ENCODE results near the gene BMPR1B. TPM values are rescaled to one million over a fixed set of nuclear protein-coding genes. Genes with fewer than 3 reads are reported as not detected.

Gene BMPR1B
- total and polyA plus RNA-seq, 9 of the 15 experiments (the other 6 are each of a cell fraction or from before 2014, with no cell fraction given): 0.01 TPM; not detected in 8

DNA sequence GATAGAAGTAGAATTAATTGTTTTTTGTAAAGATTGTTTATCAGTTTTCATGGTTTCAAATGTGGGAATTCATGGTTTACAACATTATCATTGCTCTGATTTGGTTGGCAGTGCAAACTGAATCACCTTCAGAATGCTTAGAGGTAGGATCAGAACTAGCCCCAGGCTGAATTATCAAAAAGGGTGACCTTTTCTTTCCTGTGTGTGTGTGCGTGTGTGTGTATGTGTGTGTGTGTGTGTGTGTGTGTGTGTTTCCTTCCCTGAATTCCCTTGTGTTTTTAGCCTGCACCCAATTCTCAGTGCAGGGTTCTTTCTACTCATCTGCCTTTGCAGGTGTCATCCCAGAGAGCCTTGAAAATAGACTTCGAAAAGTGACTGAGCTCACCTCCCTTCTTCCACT lies 125.0 kb downstream of the BMPR1B start:
- Histone ChIP-seq H3K9me1 (ENCODE audit: control insufficient read depth, insufficient read depth, low read length) (no peaks in the 10 kb centered on the region), H3K36me3 (ENCODE audit: control insufficient read depth, insufficient read depth, low read length) (no peaks in the 10 kb centered on the region), H3K9me3 (replicated peaks; ENCODE audit: control insufficient read depth, insufficient read depth, low read depth, low read length) (no peaks in the 10 kb centered on the region), H4K20me1 (replicated peaks; ENCODE audit: control insufficient read depth, insufficient read depth, low read length) (no peaks in the 10 kb centered on the region), H2AFZ (ENCODE audit: low read depth, low read length) (no peak overlapping the region), H3K79me2 (ENCODE audit: control insufficient read depth, insufficient read depth, low read length) (no peaks in the 10 kb centered on the region), H3K27ac (ENCODE audit: extremely low read depth, low read depth, low read length) (no peak overlapping the region), H3K4me3 (no peak overlapping the region), H3K4me2 (ENCODE audit: insufficient read depth, low read length) (no peak overlapping the region), H3K9ac (ENCODE audit: insufficient read depth in 1 of 2, low read depth in 2 of 2, low read length in 2 of 2) (no peak overlapping the region), H3K4me1 (replicated peaks in 1 of 2; ENCODE audit: control insufficient read depth in 2 of 2, insufficient read depth in 2 of 2, low read length in 2 of 2) (no peaks in the 10 kb centered on the region), H3K27me3 (ENCODE audit: control insufficient read depth in 2 of 2, insufficient read depth in 2 of 2, low read length in 2 of 2) (0 out of 5 replicates have a peak, but pooled peaks cover 0 to 4% of the 10 kb centered on the region in 2 experiments)
- FAIRE-seq (no peak), ATAC-seq (no peak), DNase-seq (ENCODE audit: extremely low read depth in 1 of 4, low spot score in 3 of 4) (no peak)
- 0% methylated on average over 2 of the region's 2 CpGs for WGBS (ENCODE audit: insufficient coverage, low coverage, missing lambda C conversion rate)
- no TSS peak for BruUV-seq (replicated peaks)
- in situ Hi-C loops (cut with MboI) (no loop called here), intact Hi-C loops (cut with micrococcal nuclease) (no loop called here)
- ChIA-PET POLR2A (no interaction called here), CTCF (ENCODE audit: low intra/inter-chr PET ratio) (interaction anchor here (0.7 kb wide), 1 partner anchor 1976 kb away, joined by 3 read pairs; no protein-coding TSS in a partner anchor)
- TF ChIP-seq SMAD1 (IDR thresholded peaks at IDR 0.05; ENCODE audit: low read depth, low read length, partially characterized antibody): no peak
- TF ChIP-seq, protein P1, sequence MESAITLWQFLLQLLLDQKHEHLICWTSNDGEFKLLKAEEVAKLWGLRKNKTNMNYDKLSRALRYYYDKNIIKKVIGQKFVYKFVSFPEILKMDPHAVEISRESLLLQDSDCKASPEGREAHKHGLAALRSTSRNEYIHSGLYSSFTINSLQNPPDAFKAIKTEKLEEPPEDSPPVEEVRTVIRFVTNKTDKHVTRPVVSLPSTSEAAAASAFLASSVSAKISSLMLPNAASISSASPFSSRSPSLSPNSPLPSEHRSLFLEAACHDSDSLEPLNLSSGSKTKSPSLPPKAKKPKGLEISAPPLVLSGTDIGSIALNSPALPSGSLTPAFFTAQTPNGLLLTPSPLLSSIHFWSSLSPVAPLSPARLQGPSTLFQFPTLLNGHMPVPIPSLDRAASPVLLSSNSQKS (CRISPR knock-in tag; IDR thresholded peaks at IDR 0.05): no peak
- TF ChIP-seq NCOA2 (IDR thresholded peaks at IDR 0.05; ENCODE audit: partially characterized antibody in 2 of 2): no peak
- no peak for TF ChIP-seq TRIM24 (IDR thresholded peaks at IDR 0.05)
- TF ChIP-seq, protein P2, sequence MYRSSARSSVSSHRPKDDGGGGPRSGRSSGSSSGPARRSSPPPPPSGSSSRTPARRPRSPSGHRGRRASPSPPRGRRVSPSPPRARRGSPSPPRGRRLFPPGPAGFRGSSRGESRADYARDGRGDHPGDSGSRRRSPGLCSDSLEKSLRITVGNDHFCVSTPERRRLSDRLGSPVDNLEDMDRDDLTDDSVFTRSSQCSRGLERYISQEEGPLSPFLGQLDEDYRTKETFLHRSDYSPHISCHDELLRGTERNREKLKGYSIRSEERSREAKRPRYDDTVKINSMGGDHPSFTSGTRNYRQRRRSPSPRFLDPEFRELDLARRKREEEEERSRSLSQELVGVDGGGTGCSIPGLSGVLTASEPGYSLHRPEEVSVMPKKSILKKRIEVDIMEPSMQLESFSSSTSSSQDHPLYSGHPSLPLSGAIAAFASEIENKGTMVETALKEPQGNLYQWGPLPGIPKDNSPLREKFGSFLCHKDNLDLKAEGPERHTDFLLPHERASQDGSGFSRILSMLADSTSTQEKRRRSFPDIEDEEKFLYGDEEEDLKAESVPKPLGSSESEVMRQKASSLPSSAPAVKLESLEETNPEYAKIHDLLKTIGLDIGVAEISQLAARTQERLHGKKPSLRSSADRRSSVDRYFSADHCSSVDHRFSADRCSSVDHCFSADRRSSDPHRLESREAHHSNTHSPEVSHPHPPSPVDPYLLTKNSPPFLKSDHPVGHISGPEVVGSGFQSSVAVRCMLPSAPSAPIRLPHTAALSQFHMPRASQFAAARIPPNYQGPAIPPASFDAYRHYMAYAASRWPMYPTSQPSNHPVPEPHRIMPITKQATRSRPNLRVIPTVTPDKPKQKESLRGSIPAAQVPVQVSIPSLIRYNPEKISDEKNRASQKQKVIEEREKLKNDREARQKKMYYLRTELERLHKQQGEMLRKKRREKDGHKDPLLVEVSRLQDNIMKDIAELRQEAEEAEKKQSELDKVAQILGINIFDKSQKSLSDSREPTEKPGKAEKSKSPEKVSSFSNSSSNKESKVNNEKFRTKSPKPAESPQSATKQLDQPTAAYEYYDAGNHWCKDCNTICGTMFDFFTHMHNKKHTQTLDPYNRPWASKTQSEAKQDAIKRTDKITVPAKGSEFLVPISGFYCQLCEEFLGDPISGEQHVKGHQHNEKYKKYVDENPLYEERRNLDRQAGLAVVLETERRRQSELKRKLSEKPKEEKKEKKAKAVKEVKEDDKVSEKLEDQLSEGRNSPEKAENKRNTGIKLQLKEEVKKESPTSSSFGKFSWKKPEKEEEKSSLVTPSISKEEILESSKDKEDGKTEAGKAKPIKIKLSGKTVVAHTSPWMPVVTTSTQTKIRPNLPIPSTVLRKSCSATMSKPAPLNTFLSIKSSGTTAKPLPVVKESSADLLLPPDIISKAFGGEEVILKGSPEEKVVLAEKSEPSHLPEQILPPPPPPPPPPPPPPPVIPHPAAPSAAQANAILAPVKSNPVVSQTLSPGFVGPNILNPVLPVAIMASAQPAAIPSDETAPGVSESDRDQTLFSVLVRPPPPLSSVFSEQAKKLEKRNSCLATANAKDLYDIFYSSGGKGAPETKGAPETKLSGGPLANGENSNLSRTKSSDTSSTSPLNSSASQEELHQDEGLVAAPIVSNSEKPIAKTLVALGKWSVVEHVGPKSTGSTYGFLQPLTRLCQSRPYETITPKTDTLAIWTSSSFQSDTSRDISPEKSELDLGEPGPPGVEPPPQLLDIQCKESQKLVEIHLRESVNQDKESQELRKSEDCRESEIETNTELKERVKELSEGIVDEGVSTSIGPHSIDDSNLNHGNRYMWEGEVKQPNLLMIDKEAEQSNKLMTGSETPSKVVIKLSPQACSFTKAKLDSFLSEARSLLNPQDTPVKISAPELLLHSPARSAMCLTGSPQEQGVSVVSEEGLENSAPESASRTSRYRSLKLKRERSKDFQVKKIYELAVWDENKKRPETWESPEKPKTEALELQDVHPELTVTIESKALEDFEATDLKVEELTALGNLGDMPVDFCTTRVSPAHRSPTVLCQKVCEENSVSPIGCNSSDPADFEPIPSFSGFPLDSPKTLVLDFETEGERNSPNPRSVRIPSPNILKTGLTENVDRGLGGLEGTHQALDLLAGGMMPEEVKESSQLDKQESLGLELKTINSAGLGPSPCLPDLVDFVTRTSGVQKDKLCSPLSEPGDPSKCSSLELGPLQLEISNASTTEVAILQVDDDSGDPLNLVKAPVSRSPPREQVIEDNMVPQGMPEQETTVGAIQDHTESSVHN (IDR thresholded peaks at IDR 0.05; ENCODE audit: borderline replicate concordance in 1 of 2, low read depth in 1 of 2): no peak
- no peak for TF ChIP-seq NFE2L1 (tag; IDR thresholded peaks at IDR 0.05; ENCODE audit: borderline replicate concordance, low read depth)
- no peak for TF ChIP-seq NFATC3 (IDR thresholded peaks at IDR 0.05)
- no peak for TF ChIP-seq TCFL5 (CRISPR knock-in tag; conservative IDR thresholded peaks at IDR 0.05)
- TF ChIP-seq PPARD (CRISPR knock-in tag; IDR thresholded peaks at IDR 0.05): no peak
- TF ChIP-seq PHF20 (IDR thresholded peaks at IDR 0.05; ENCODE audit: partially characterized antibody): no peak
